ENCODE measurements around the gene HERC2.
"Not testable (repeated sequence)": the region's sequence is repeated elsewhere in the genome, so short reads cannot be mapped to it uniquely, and the experiment has no call there.

Gene HERC2

DNA sequence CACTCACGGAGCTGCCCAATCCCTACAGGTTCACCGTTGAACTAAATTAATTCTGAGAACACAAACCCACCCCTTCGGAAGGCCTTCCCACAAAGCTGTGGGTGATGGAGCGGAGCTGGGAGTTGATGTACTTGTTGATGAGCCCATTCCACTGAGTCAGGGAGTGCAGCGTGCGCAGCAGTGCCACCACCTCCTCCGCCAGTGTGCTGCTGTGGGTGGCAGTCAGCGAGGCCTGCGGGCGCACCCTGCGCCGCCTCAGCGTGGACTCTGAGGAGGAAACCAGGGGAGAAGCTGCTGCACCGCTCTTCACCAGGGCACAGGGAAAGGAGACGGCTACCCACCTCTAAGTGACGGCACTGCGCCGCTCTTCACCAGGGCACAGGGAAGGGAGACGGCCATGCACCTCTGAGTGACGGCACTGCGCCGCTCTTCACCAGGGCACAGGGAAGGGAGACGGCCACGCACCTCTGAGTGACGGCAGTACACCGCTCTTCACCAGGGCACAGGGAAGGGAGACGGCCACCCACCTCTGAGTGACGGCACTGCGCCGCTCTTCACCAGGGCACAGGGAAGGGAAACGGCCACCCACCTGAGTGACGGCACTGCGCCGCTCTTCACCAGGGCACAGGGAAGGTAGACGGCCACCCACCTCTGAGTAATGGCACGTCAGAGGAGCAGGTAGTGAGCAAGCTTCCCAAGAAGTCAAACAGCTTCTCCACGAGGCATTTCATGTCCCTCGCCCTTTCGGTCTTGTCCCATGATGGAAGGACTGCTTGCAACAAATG lies 107.8 kb downstream of the HERC2 start:
- ATAC-seq, H3K9me3 Mint-ChIP-seq, H3K4me3 Mint-ChIP-seq, H3K4me1 Mint-ChIP-seq, H3K27me3 Mint-ChIP-seq, DNase-seq: not testable (repeated sequence)
- peak overlapping the region in 1 of 2 donors; percentile 39 for H3K27ac Mint-ChIP-seq

DNA sequence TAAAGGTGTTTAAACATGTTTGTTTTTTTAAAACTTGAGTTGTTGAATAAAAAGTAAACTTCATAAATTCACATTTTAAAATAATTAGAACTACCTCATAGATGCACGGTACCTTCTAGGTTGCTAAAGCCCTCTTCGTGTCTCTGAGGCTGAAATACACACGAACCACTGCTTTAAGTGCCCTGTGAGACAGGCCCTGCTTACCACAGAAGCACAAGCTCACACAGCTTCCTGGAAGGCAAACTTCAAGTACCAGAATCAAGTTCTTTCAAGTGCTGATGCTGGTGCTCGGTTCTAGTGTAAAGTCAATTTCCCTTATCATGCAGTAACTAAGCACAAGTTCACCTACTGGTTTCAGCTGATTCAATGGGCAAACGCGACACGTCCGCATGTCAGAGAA lies 108.6 kb downstream of the HERC2 start:
- not testable (repeated sequence) for H3K4me1 Mint-ChIP-seq, H3K9me3 Mint-ChIP-seq, DNase-seq, ATAC-seq, H3K27ac Mint-ChIP-seq, H3K27me3 Mint-ChIP-seq, H3K4me3 Mint-ChIP-seq

DNA sequence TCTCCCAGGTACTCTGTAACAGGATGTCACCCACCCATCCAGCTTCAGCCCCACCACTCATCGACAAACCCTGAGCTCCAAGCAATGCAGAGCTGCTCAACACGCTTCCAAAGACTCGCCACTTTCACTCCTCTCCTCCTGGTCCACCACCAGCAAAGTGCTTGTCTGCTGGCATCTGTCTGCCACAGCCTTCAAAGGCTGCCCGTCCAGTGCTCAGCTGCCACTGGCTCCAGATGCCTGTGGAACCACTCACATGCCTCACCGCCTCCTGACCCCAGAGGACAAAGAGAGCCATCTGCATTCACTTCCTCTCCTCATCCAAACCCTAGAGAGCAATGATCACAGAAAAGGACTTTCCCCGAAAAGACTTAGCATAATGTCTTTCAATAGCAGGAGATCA lies 113.4 kb downstream of the HERC2 start:
- H3K27ac Mint-ChIP-seq, result peak overlapping the region; percentile 13 to 14
- no peaks in the 10 kb centered on the region for H3K9me3 Mint-ChIP-seq
- H3K4me1 Mint-ChIP-seq, result peaks cover 2% of the 10 kb centered on the region
- ATAC-seq, result no peak
- H3K27me3 Mint-ChIP-seq, result no peaks in the 10 kb centered on the region
- no peak overlapping the region for H3K4me3 Mint-ChIP-seq
- no peak for DNase-seq

DNA sequence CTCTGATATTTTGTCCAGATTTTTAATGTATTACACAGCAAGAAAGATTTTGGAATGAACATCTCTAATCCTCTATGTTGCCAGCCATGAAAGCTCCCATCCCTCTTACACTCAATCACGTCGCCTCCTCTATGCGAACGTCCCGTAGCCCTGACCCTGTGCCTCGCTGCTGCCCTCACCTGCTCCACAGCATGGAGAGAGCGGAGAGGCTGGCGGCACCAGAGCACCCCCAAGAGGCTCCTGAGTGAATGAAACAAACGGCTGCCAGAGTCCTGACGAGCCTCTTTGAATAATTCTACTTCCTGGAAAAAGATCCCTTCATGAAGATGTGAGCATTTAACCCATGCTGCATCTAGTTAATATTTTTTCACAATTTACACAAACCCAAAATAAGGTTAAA lies 116.3 kb downstream of the HERC2 start:
- H3K27ac Mint-ChIP-seq, ATAC-seq, H3K4me1 Mint-ChIP-seq, DNase-seq, H3K9me3 Mint-ChIP-seq, H3K27me3 Mint-ChIP-seq, H3K4me3 Mint-ChIP-seq: not testable (repeated sequence)

DNA sequence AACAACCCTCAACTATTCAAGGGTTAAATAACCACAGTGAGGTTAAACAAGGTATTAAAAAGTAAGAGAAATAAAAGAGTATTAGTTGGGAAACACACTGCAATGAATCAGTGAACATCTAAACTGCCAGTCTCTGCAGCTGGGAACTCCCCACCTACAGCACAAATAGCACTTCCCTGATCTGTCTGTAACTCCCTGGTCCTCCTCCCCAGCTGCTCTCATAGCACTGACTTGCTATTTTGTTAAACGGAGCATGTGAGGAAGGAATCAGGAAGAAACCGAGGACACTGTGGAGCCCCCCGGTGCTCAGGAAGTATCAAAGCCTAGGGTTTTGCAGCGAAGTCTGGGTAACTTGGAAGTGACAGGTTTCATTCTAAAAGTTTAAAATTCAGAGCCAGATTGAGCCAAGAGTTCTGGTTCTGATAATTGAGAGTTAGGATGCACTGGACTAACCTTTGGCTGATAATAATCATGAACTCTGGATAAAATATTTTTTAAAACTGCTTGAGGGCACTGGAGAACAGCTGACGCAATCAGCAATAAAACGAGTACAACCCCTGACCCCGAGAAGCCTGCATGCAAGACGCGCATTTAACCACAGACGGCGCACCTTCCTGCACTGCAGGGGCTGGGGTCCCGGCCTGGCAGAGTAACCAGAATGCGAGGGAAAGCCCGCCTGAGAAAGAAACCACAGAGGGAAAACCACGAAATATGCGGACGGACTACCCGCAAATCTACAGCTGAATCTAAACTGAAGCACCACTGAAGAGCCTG lies 118.7 kb downstream of the HERC2 start:
- H3K9me3 Mint-ChIP-seq, H3K4me1 Mint-ChIP-seq, H3K27ac Mint-ChIP-seq, H3K4me3 Mint-ChIP-seq, DNase-seq, ATAC-seq, H3K27me3 Mint-ChIP-seq: not testable (repeated sequence)

DNA sequence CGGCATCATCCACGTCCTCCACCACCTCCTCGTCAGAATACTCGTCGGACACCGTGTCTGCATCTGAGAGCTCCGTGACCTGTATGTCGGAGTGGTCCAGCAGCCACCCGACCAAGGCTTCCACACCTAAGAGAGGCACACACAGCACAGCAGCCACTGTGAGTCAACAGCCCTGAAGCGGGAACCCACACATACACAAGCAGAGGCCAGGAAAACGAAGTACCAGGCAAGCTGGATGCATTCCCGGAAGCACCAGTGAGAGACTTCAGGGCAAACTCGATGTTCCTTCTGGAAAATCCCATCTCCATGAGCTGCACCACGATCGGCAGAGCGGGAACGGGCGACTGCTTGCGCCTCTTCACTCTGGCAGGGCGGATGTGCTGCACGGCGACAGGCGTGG lies 119.9 kb downstream of the HERC2 start:
- H3K4me1 Mint-ChIP-seq, DNase-seq, H3K27ac Mint-ChIP-seq, H3K27me3 Mint-ChIP-seq, ATAC-seq, H3K9me3 Mint-ChIP-seq, H3K4me3 Mint-ChIP-seq: not testable (repeated sequence)

DNA sequence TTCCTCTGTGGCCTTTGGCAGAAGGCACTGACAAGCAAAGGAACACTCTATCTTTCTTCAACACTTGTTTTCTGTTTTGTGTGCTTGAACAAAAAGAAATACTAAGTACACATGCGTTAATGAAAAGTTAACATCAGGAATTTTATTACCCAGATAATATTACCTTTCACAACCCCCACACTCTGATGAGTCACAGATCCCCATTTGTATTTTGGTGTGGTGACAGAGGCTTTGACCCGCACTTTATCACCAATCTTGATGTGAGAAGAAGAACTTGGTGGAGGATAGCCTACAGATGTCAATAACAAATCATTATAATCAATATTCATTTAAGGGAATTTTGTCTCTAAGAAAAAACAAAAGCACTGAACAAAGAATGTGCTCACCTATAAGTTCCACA lies 123.8 kb downstream of the HERC2 start:
- not testable (repeated sequence) for ATAC-seq, H3K4me3 Mint-ChIP-seq, DNase-seq, H3K9me3 Mint-ChIP-seq, H3K27me3 Mint-ChIP-seq, H3K4me1 Mint-ChIP-seq
- peak overlapping the region in 1 of 2 donors; percentile 25 for H3K27ac Mint-ChIP-seq

DNA sequence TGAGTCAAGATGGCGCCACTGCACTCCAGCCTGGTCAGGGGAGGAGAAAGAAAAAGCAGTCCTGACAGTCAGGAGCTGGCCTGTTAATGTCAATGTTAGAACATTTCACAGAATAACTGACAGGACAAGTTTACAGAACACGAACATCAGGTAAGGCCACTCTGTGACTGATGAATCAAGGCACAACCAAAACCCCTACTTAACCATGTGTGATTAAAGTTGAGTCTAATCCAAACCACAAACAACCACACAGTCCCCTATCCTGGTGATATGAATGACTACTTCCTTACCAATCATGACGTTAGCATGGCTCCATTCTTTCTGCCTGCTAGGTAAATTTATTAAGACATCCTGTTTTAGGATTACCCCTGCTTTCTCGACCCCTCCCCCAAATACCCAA lies 124.3 kb downstream of the HERC2 start:
- H3K9me3 Mint-ChIP-seq, H3K4me3 Mint-ChIP-seq, H3K27ac Mint-ChIP-seq, H3K4me1 Mint-ChIP-seq, H3K27me3 Mint-ChIP-seq: not testable (repeated sequence)
- DNase-seq (peak in 1 of 2 donors; percentile 10), ATAC-seq (peak; percentile 90)

DNA sequence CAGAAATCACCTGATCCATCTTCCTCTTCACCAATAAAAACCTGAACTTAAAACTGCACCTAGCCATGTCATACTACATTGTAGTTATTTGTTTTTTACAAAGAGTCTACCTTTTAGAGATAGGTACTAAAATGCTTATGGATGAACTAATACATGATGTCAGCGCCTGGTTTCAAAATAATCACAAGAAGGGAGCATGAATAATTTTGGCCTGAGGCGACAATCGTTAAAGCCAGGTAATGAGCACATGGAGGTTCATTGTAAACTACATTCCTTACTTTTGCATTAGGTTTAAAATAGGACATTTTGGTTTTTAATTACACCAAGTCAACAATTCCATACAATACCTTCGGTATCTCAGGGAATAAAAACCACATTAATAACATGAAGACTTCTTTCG lies 125.4 kb downstream of the HERC2 start:
- H3K9me3 Mint-ChIP-seq, H3K4me1 Mint-ChIP-seq, H3K4me3 Mint-ChIP-seq, H3K27ac Mint-ChIP-seq, ATAC-seq, DNase-seq, H3K27me3 Mint-ChIP-seq: not testable (repeated sequence)

DNA sequence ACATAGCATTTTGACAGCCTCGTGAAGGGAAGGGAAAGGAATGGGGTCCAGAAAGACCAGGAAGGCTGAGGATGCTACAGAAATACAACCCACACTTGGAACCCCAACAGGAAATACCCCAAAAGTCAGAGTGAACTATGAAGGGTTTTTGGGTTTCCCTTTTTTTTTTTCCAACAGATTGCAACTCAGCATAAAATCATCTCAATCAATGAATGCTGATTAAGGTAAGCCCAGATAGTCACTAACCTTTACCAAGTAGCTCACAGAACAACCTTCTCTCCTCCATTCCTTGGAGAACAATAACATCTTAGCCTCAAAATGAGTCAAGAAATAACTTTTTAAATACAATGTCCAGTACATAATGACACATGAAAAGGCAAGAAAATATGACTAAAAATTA lies 129.2 kb downstream of the HERC2 start:
- Mint-ChIP-seq H3K27me3 (no peaks in the 10 kb centered on the region), H3K27ac (no peak overlapping the region), H3K9me3 (no peaks in the 10 kb centered on the region), H3K4me1 (no peaks in the 10 kb centered on the region), H3K4me3 (no peak overlapping the region)
- DNase-seq, result no peak
- no peak for ATAC-seq

DNA sequence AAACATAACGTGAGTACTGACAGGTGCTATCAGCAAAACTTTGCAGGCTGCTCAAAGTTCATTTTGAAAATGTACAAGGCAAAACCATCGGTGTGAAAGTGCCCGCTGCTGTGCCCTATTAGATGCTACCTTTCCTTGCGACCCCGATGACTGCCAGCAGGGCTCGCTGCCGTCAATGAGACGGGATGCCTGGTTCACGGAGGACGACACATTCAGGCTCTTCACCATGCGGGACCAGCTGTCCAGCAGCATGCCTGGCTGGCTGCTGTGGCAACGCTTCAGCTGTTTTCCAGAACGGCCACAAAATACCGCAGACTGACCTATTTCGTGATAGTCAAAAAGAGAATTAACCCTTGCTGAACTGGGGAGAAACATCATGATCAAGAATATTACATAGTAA lies 130.1 kb downstream of the HERC2 start:
- Mint-ChIP-seq H3K4me3 (no peak overlapping the region), H3K27ac (no peak overlapping the region), H3K4me1 (no peaks in the 10 kb centered on the region), H3K27me3 (no peaks in the 10 kb centered on the region), H3K9me3 (no peaks in the 10 kb centered on the region)
- no peak for DNase-seq
- ATAC-seq, result no peak

DNA sequence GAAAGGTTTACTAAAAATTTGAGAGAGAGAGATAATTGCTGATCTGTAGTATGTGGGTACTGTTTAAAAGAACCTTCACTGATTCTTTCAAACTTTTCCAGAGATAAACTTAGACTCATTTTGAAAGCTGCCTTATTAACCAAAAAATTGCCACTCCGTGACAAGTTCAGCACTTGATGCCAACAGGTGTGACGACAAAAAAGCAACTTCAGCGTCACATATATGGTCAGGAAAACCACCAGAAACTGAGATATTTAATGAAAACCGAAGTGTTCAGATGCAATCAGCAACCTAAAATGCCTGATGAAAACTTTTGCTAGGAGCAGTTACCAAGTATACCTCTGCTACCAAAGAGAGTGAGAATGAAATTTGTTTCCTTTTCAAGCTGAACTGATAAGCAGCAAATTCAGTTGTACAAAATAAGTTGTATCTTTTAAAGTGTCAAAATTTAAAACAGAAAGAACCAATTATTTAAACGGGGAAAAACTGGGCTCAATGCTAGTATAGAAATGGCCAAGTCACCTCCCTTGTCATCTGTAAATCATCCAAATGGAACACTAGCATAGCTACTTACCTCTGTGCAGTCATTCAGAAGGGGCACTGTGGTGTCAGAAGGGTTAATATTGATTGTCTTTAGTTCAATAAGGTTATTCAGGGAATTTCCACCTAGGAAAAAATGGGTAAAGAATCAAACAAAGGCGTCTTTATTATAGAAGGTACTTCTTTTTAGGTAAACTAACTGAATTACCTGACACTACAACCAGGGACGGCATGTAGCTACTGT lies 131.4 kb downstream of the HERC2 start:
- Mint-ChIP-seq H3K27me3 (no peaks in the 10 kb centered on the region), H3K9me3 (no peaks in the 10 kb centered on the region), H3K27ac (peak overlapping the region in 1 of 2 donors; percentile 57), H3K4me3 (no peak overlapping the region), H3K4me1 (no peaks in the 10 kb centered on the region)
- DNase-seq (no peak), ATAC-seq (no peak)

DNA sequence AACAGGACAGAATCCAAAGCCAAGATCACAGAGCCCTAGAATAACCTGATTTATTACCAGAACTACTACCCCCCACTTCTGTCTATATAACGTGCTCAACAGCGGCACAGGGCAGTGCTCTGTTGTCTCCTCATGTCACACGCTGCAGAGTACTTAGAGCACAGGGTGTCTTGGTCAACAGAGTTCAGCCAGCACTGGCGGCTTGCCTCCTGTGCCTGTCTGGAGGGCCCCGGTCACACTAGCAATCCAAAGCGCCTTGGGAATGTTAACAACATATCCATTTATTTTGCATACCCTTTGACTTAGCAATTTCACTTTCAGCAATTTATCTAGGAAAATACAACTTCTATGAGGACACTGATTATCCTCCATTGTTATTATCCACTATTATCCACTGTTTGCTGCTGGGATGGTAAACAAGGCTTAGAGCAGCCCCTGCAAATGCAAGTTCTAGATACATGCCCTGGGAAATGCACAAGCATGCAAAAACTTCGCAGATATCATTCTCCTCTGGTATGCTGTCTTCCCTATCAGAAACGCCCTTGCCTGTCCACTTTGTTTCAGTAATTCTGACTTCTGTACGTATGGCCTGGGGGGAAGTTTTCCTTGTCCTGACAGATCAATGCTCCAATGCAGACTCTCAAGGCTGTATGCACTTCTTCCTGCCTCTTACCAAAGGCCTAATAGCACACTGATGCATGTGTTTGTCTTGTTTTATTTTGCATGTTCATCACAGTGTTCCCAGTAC lies 136.7 kb downstream of the HERC2 start:
- Mint-ChIP-seq H3K4me1 (no peaks in the 10 kb centered on the region), H3K27ac (no peak overlapping the region), H3K4me3 (no peak overlapping the region), H3K9me3 (no peaks in the 10 kb centered on the region), H3K27me3 (no peaks in the 10 kb centered on the region)
- no peak for ATAC-seq
- no peak for DNase-seq

DNA sequence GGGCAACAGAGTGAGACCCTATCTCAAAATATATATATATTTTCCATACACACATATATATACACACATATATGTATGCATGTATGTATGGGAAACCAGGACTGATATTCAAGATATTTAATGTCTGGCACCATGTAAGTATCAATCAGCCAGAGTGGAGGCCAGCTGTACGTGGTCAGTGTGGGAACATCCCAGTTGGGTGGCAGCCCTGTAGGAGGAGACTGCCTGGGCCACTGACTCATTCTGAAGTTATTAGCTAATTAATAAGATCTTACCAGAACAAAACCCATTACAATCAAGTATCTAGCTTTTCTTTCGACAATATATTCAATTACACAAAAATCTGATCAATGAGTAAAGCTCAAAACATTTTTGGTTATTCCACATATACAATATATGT lies 137.8 kb downstream of the HERC2 start:
- Mint-ChIP-seq H3K4me1 (no peaks in the 10 kb centered on the region), H3K27me3 (no peaks in the 10 kb centered on the region), H3K27ac (no peak overlapping the region), H3K4me3 (no peak overlapping the region), H3K9me3 (no peaks in the 10 kb centered on the region)
- ATAC-seq, result no peak
- no peak for DNase-seq

DNA sequence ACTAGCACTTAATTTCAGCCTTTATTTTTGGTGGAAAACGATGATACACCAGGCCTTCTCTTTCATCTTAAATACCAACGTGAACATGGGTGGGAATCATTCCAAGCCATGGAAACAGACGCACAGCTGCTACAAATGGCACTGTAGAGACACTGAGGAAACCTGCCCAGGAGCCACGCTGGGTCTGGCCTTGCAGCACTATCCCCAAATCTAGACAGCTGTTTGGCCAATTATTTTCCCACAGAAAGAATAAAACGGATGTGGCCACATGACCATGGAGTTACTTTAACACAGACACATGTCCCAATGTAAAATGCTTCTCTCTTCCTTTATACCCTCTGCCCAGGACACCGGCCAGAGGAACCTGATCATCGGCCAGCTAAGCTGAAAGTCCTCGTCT lies 139.2 kb downstream of the HERC2 start:
- Mint-ChIP-seq H3K4me1 (no peaks in the 10 kb centered on the region), H3K9me3 (no peaks in the 10 kb centered on the region), H3K4me3 (no peak overlapping the region), H3K27me3 (no peaks in the 10 kb centered on the region), H3K27ac (no peak overlapping the region)
- no peak for ATAC-seq
- DNase-seq, result no peak

All from stimulated activated naive CD8-positive, alpha-beta T cell treated with anti-CD3 and anti-CD28 coated beads, Interleukin-15, amount 100 ng/mL, for 72 hours (primary cell).